Measurements from ENCODE around the gene PTPRM. TPM values are rescaled to one million over a fixed set of nuclear protein-coding genes. Genes with fewer than 3 reads are reported as not detected.

Gene PTPRM
- polyA plus RNA-seq, 1 experiment, result 81.1 TPM

DNA sequence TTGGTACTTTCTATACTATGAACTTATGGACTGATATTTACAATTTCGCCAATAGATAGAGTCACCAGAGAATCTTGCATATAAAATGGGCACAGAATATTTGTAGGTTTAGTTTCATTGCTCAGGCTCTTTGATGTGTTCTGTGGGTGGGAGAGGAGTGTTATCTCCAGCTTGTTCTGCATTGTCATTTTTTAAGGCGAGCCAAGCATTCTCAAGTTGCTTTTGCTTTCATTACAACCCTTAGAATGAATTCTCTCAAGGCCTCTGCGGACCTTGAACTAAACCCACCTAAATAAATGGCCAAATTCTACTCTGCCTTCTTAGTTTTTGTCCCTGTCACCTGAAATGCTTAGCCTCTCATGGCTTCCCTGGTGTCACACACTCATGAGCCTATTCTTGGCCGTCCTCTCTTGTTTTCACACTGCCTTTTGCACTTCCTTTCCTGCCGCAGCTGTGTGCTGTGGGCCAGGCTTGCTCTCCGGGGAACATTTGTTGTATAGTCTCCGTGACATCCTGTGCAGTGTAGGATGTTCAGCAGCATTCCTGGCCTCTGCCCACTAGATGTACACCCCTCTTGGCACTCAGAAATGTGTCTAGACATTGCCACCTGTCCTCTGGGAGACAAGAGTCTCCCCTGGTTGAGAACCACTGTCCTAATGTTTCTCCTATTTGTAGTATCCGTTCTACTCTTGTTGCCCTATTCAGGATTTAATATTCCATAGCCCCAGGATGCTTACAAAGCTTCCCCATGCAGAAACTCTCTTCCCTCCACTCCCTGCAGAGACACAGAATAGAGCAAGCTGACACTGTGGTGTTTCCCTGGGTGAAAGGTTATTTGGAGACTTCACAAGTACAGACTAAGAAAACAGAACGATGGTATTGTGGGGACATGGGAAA, 255.6 kb downstream of the PTPRM start:
- no peaks in the 10 kb centered on the region for H3K9me3 ChIP-seq (ENCODE audit: control insufficient read depth, insufficient read depth, low read length)
- no peak overlapping the region for H3K27ac ChIP-seq (ENCODE audit: low read depth, low read length)
- no peak for DNase-seq (ENCODE audit: low read depth, low spot score)
- TF ChIP-seq, protein P1, sequence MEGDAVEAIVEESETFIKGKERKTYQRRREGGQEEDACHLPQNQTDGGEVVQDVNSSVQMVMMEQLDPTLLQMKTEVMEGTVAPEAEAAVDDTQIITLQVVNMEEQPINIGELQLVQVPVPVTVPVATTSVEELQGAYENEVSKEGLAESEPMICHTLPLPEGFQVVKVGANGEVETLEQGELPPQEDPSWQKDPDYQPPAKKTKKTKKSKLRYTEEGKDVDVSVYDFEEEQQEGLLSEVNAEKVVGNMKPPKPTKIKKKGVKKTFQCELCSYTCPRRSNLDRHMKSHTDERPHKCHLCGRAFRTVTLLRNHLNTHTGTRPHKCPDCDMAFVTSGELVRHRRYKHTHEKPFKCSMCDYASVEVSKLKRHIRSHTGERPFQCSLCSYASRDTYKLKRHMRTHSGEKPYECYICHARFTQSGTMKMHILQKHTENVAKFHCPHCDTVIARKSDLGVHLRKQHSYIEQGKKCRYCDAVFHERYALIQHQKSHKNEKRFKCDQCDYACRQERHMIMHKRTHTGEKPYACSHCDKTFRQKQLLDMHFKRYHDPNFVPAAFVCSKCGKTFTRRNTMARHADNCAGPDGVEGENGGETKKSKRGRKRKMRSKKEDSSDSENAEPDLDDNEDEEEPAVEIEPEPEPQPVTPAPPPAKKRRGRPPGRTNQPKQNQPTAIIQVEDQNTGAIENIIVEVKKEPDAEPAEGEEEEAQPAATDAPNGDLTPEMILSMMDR (IDR thresholded peaks at IDR 0.05; ENCODE audit: low read depth, low read length), result no peak
- H3K27me3 ChIP-seq (ENCODE audit: control insufficient read depth, insufficient read depth, low read length), result no peaks in the 10 kb centered on the region
- ChIA-PET CTCF (no interaction called here), POLR2A (no interaction called here)
- H3K4me3 ChIP-seq (ENCODE audit: low read depth, low read length), result 0 out of 2 replicates have a peak overlapping the region, but pooled peaks have one; percentile 8

DNA sequence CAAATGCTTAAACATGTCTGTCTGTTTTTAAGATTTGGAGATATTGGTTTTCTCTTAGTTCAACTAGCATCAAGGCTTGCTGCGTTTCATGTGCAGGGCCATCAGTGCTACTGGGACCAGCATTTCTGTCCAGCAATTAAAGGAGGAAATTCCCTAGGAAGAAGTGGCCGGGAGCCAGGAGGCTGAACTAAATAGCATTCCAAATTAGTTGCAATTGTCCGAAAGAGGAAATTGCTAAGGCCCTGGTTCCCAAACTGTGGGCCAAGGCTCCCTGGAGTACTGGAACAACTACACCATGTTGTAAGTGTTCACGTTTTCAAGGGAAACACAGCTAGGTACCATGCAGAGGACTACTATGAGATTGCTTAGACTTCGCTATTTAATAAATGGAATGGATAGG, 257.9 kb downstream of the PTPRM start:
- POLR2A ChIA-PET, result no interaction called here
- no peaks in the 10 kb centered on the region for H3K27me3 ChIP-seq (ENCODE audit: control insufficient read depth, insufficient read depth, low read length)
- TF ChIP-seq, protein P1 (IDR thresholded peaks at IDR 0.05; ENCODE audit: low read depth, low read length), result no peak
- no peak for DNase-seq (ENCODE audit: low read depth, low spot score)
- no peak overlapping the region for H3K27ac ChIP-seq (ENCODE audit: low read depth, low read length)
- H3K4me3 ChIP-seq (ENCODE audit: low read depth, low read length), result no peak overlapping the region
- H3K9me3 ChIP-seq (ENCODE audit: control insufficient read depth, insufficient read depth, low read length), result no peaks in the 10 kb centered on the region
- CTCF ChIA-PET, result no interaction called here

DNA sequence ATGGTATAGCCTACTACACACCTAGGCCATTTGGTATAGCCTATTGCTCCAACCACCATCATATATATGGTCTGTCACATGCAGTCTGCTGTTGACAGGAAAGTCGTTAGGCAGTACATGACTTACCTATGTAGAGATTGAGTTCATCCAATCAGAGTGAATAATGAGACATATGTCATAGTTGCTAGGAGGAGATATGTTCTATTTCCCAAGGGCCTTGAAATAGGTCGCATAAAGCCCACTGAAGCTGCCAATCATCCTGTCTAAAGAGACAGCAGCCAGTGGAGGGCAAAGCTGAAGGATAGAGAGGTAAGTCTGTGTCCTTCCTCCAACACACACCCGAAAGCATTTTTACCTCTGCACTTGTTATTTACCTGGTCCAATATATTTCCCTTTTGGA, 263.4 kb downstream of the PTPRM start:
- no peak for DNase-seq (ENCODE audit: low read depth, low spot score)
- TF ChIP-seq, protein P1 (IDR thresholded peaks at IDR 0.05; ENCODE audit: low read depth, low read length), result no peak
- ChIA-PET POLR2A (no interaction called here), CTCF (no interaction called here)
- H3K27ac ChIP-seq (ENCODE audit: low read depth, low read length), result no peak overlapping the region
- no peak overlapping the region for H3K4me3 ChIP-seq (ENCODE audit: low read depth, low read length)
- no peaks in the 10 kb centered on the region for H3K9me3 ChIP-seq (ENCODE audit: control insufficient read depth, insufficient read depth, low read length)
- no peaks in the 10 kb centered on the region for H3K27me3 ChIP-seq (ENCODE audit: control insufficient read depth, insufficient read depth, low read length)

DNA sequence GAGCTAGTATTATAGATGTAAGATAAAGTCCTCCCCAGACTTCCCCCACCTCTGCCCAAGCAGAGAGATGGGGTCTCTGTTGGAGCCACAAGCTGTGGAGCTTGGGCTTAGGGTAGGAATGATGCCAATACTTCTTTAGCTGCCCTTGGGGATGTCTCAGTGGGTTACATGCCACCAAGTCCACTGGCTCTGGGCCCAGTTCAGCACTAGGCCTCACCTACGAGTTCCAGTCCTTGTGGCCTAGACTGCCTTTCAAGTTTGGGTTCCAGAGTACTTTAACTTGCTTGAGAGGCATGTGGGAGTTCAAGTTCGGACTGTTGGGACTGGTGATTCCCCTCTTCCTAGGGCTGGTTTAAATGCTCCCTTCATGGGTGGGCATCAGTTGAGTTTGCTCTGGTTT, 272.4 kb downstream of the PTPRM start:
- ChIA-PET POLR2A (no interaction called here), CTCF (no interaction called here)
- Histone ChIP-seq H3K27me3 (ENCODE audit: control insufficient read depth, insufficient read depth, low read length) (no peaks in the 10 kb centered on the region), H3K4me3 (ENCODE audit: low read depth, low read length) (no peak overlapping the region), H3K27ac (ENCODE audit: low read depth, low read length) (no peak overlapping the region), H3K9me3 (ENCODE audit: control insufficient read depth, insufficient read depth, low read length) (peaks cover 3% of the 10 kb centered on the region; the same call in 1 of the 2 replicates)
- no peak for DNase-seq (ENCODE audit: low read depth, low spot score)
- TF ChIP-seq, protein P1 (IDR thresholded peaks at IDR 0.05; ENCODE audit: low read depth, low read length), result no peak

DNA sequence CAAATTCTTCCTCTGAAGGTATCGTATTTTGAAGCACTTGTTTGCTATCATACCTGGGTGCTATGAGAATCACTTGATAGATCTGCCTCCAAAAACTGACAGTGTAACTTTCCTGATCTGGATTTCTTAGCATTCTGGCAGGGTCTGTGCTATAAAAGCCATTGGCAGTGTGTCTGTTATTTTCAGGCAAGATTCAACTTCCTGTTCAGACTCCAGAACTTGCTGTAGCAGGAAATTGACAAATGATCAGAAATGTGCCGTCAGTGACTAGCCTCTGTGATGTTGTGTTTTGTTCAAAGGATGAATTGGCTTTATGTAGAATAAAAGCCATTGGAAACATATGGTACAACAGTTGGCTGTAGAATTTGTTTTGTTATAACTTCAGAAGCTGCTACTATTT, 273.3 kb downstream of the PTPRM start:
- CTCF ChIA-PET, result no interaction called here

More for the DNA sequence above, 273.3 kb downstream of the PTPRM start:
- H3K27ac ChIP-seq (ENCODE audit: low read depth, low read length), result no peak overlapping the region
- TF ChIP-seq, protein P1 (IDR thresholded peaks at IDR 0.05; ENCODE audit: low read depth, low read length), result no peak
- POLR2A ChIA-PET, result interaction anchor here (0.6 to 0.7 kb wide), 2 partner anchors 9 to 34 kb away, joined by 3 to 4 read pairs; no protein-coding TSS in a partner anchor
- no peak overlapping the region for H3K4me3 ChIP-seq (ENCODE audit: low read depth, low read length)
- no peaks in the 10 kb centered on the region for H3K27me3 ChIP-seq (ENCODE audit: control insufficient read depth, insufficient read depth, low read length)
- H3K9me3 ChIP-seq (ENCODE audit: control insufficient read depth, insufficient read depth, low read length), result peaks cover 3% of the 10 kb centered on the region; the same call in 1 of the 2 replicates
- no peak for DNase-seq (ENCODE audit: low read depth, low spot score)
